OCI-LY3 (cell line): ENCODE results near the gene SVEP1.

Experiments used
- H2AFZ ChIP-seq: fragments of 200-600, 300-600 bp; shearing (Covaris generic); 2 replicates; pipeline ENCODE4 v1.6.0; 2014; ENCODE audit warnings: antibody characterized with exemption, low read depth, low read length
- H3K27ac ChIP-seq: fragments of 200-600, 300-600 bp; sonication (generic); 2 replicates; pipeline ENCODE4 v1.5.1; 2014; ENCODE audit warnings: mild to moderate bottlenecking, low read length, moderate library complexity, mixed read lengths
- H3K27me3 ChIP-seq: fragments of 200-600, 300-600 bp; sonication (generic); 2 replicates; pipeline ENCODE4 v1.6.1; 2014; ENCODE audit warnings: low read depth, low read length, mixed read lengths
- H3K36me3 ChIP-seq: fragments of 200-600, 300-600 bp; sonication (generic); replicated peaks from 2 replicates; pipeline ENCODE3; 2014; ENCODE audit warnings: low read depth, low read length, mixed read lengths
- H3K4me1 ChIP-seq: fragments of 300-600, 200-600 bp; sonication (generic); 2 replicates; pipeline ENCODE4 v1.6.1; 2014; ENCODE audit warnings: low read length, mixed read lengths
- H3K4me2 ChIP-seq: fragments of 200-600, 300-600 bp; sonication (generic); 2 replicates; pipeline ENCODE4 v1.6.1; 2014; ENCODE audit warnings: low read length, mixed read lengths
- H3K4me3 ChIP-seq: fragments of 300-600, 200-600 bp; sonication (generic); 2 replicates; pipeline ENCODE4 v1.5.1; 2014; ENCODE audit warnings: antibody characterized with exemption, mild to moderate bottlenecking, low read length, moderate library complexity
- H3K79me2 ChIP-seq: fragments of 300-600, 200-600 bp; shearing (Covaris generic); 2 replicates; pipeline ENCODE4 v1.6.1; 2014; ENCODE audit warnings: mild to moderate bottlenecking, low read length, mixed read lengths
- H3K9ac ChIP-seq: fragments of 300-600, 200-600 bp; shearing (Covaris generic); 2 replicates; pipeline ENCODE4 v1.6.0; 2014; ENCODE audit warnings: mild to moderate bottlenecking, low read length, moderate library complexity
- H3K9me3 ChIP-seq: fragments of 200-600, 300-600 bp; shearing (Covaris generic); 2 replicates; pipeline ENCODE4 v1.6.1; 2014; ENCODE audit warnings: low read length, mixed read lengths; ENCODE audit not compliant: insufficient read depth
- H4K20me1 ChIP-seq: fragments of 200-600, 300-600 bp; sonication (generic); 2 replicates; pipeline ENCODE4 v1.6.1; 2016; ENCODE audit warnings: low read length, mixed read lengths; ENCODE audit not compliant: insufficient read depth
- EZH2phosphoT487 ChIP-seq: fragments of 200-600 bp; shearing (Covaris generic); IDR thresholded peaks from 2 replicates; pipeline ENCODE4 v1.6.1; 2018; ENCODE audit warnings: antibody characterized with exemption, mixed run types, low read depth
- TF ChIP-seq, protein P1 (sequence below): fragments of 200-600, 300-600 bp; sonication (generic); IDR thresholded peaks from 2 replicates; pipeline ENCODE4 v1.5.1; 2014; ENCODE audit warnings: antibody characterized with exemption, low read length, low read depth

SVEP1 gene

DNA sequence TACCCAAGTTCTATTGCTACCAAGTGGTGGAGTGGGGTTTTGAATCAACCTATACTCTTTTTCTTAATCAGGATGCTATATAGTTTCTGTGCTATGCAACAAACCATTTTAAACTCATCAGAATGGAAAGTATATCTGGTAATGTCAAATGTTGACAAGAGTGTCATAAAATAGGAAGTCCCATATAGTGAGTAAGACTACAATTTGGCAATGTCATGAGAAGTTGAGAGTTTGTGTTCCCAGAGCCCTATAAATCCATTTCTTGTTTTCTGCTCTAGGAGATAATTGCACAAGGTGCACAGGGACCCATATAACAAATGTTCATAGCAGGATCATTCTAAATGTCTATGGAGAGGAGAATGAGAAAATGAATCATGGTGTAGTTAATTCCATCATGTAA lies 132.1 kb downstream of the SVEP1 start:
- no peaks in the 10 kb centered on the region for H3K36me3 ChIP-seq
- H3K4me1 ChIP-seq, result no peaks in the 10 kb centered on the region
- no peak overlapping the region for H3K27ac ChIP-seq
- H3K79me2 ChIP-seq, result no peaks in the 10 kb centered on the region
- H3K4me2 ChIP-seq, result no peak overlapping the region
- peaks cover 3% of the 10 kb centered on the region; the same call in 1 of the 2 replicates for H3K9me3 ChIP-seq
- no peak overlapping the region for H3K4me3 ChIP-seq
- H3K27me3 ChIP-seq, result 0 out of 2 replicates have a peak, but pooled peaks cover 3% of the 10 kb centered on the region
- no peak for TF ChIP-seq EZH2phosphoT487
- TF ChIP-seq, protein P1, sequence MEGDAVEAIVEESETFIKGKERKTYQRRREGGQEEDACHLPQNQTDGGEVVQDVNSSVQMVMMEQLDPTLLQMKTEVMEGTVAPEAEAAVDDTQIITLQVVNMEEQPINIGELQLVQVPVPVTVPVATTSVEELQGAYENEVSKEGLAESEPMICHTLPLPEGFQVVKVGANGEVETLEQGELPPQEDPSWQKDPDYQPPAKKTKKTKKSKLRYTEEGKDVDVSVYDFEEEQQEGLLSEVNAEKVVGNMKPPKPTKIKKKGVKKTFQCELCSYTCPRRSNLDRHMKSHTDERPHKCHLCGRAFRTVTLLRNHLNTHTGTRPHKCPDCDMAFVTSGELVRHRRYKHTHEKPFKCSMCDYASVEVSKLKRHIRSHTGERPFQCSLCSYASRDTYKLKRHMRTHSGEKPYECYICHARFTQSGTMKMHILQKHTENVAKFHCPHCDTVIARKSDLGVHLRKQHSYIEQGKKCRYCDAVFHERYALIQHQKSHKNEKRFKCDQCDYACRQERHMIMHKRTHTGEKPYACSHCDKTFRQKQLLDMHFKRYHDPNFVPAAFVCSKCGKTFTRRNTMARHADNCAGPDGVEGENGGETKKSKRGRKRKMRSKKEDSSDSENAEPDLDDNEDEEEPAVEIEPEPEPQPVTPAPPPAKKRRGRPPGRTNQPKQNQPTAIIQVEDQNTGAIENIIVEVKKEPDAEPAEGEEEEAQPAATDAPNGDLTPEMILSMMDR, result no peak
- no peak overlapping the region for H3K9ac ChIP-seq
- H4K20me1 ChIP-seq, result no peaks in the 10 kb centered on the region
- H2AFZ ChIP-seq, result no peak overlapping the region

GRCh38 chr9:110446171-110446570 lies 133.4 kb downstream of the SVEP1 start:
- Histone ChIP-seq H3K4me3 (no peak overlapping the region), H3K36me3 (no peaks in the 10 kb centered on the region), H3K4me1 (no peaks in the 10 kb centered on the region), H3K27ac (no peak overlapping the region), H3K4me2 (no peak overlapping the region), H3K27me3 (no peaks in the 10 kb centered on the region), H4K20me1 (no peaks in the 10 kb centered on the region), H2AFZ (no peak overlapping the region), H3K9ac (no peak overlapping the region), H3K79me2 (no peaks in the 10 kb centered on the region), H3K9me3 (peaks cover 3% of the 10 kb centered on the region; the same call in 1 of the 2 replicates)
- no peak for TF ChIP-seq EZH2phosphoT487
- TF ChIP-seq, protein P1, result no peak

DNA sequence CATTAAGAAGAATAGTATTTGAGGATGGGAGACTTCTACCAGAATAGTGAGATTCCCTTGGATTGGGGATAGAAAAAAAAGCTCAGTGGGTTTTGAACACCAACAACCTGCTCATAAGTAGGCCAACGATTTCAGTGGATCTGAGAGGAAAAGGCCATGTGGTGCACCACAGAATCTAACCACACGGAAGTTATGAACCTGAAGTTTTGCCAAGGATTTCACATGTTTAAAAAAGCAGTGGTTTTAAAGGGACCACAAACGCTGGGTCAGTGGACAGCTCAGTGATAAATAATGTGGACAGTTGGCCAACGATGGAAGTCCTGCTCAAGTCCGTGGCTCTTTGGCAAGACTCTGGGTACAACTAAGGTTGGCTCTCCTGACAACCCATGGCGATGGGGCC lies 134.6 kb downstream of the SVEP1 start:
- no peak overlapping the region for H2AFZ ChIP-seq
- no peak overlapping the region for H3K4me2 ChIP-seq
- no peak for TF ChIP-seq EZH2phosphoT487
- TF ChIP-seq, protein P1, result no peak
- H3K79me2 ChIP-seq, result no peaks in the 10 kb centered on the region
- no peaks in the 10 kb centered on the region for H3K27me3 ChIP-seq
- no peak overlapping the region for H3K27ac ChIP-seq
- H3K9me3 ChIP-seq, result peaks cover 3% of the 10 kb centered on the region; the same call in 1 of the 2 replicates
- H3K36me3 ChIP-seq, result no peaks in the 10 kb centered on the region
- no peak overlapping the region for H3K9ac ChIP-seq
- H4K20me1 ChIP-seq, result no peaks in the 10 kb centered on the region
- no peak overlapping the region for H3K4me3 ChIP-seq
- H3K4me1 ChIP-seq, result no peaks in the 10 kb centered on the region

- Histone ChIP-seq H3K27ac (no peak overlapping the region), H3K4me3 (no peak overlapping the region)
- no peak for TF ChIP-seq EZH2phosphoT487
- TF ChIP-seq, protein P1, result no peak
Observed at GRCh38 chr9:110443866-110444220, 135.7 kb downstream of the SVEP1 start.

More at GRCh38 chr9:110443866-110444220, 135.7 kb downstream of the SVEP1 start:
- Histone ChIP-seq H3K79me2 (no peaks in the 10 kb centered on the region), H2AFZ (no peak overlapping the region), H3K9me3 (peaks cover 3% of the 10 kb centered on the region; the same call in 1 of the 2 replicates), H3K27me3 (no peaks in the 10 kb centered on the region), H3K9ac (no peak overlapping the region), H4K20me1 (no peaks in the 10 kb centered on the region), H3K4me1 (no peaks in the 10 kb centered on the region), H3K36me3 (no peaks in the 10 kb centered on the region), H3K4me2 (no peak overlapping the region)
